Right lobe of liver (tissue), 6 donors: Measurements from ENCODE around the gene RIMS3. TPM values are rescaled to one million over a fixed set of nuclear protein-coding genes. Genes with fewer than 3 reads are reported as not detected.

Experiments used
- ATAC-seq, 4 donors: fragments of 200-7000 bp; cut with Tn5 transposase; one replicate each; pipeline ENCODE4 v1.9.1; 2020; ENCODE audit warnings: mild to moderate bottlenecking in 4 of 4, moderate library complexity in 4 of 4
- DNase-seq, 3 donors: peaks; one replicate each; pipeline ENCODE4 v3.0.0-alpha.2; 2020
- H3K27ac ChIP-seq, 3 donors: fragments of 200-600 bp; one replicate each; pipeline ENCODE4 v1.8.0; 2022
- H3K27me3 ChIP-seq, 2 donors: fragments of 200-600 bp; one replicate each; pipeline ENCODE4 v1.8.0; 2022
- H3K36me3 ChIP-seq, 4 donors: fragments of 200-600 bp; sonication (generic) in 1 of 4; one replicate each; pipeline versions ENCODE4 v1.5.1 to v1.8.0; 2017 to 2022; ENCODE audit warnings: control low read depth in 1 of 4
- H3K4me1 ChIP-seq, 4 donors: fragments of 200-600 bp; sonication (generic) in 1 of 4; one replicate each; pipeline versions ENCODE4 v1.5.1 to v1.8.0; 2017 to 2022; ENCODE audit warnings: control low read depth in 1 of 4
- H3K4me3 ChIP-seq, 3 donors: fragments of 200-600 bp; one replicate each; pipeline ENCODE4 v1.8.0; 2022
- H3K9me3 ChIP-seq, 4 donors: fragments of 200-600 bp; sonication (generic) in 1 of 4; one replicate each; pipeline versions ENCODE4 v1.5.1 to v1.8.0; 2017 to 2022; ENCODE audit warnings: control low read depth in 1 of 4
- CTCF ChIP-seq, 4 donors: fragments of 200-600 bp in 3 of 4; fragments of 450-650 bp in 1 of 4; IDR thresholded peaks; one replicate each; pipeline versions ENCODE4 v1.5.1 to v1.8.0; 2016 to 2022; ENCODE audit warnings: antibody characterized with exemption in 4 of 4, mild to moderate bottlenecking in 2 of 4
- POLR2A ChIP-seq: fragments of 450-650 bp; IDR thresholded peaks from one replicate; pipeline ENCODE4 v1.6.1; 2017; ENCODE audit warnings: antibody characterized with exemption, mild to moderate bottlenecking
- WGBS: methylation state at CpG from one replicate; pipeline ENCODE4 v1.1.6; 2018; ENCODE audit warnings: low coverage, low lambda C conversion rate; ENCODE audit not compliant: insufficient coverage; ENCODE audit errors: missing lambda C conversion rate; 5-methylcytosine and 5-hydroxymethylcytosine counted together
- intact Hi-C, 2 donors: fragments of 100-400 bp; cut with DNase I; formaldehyde crosslinking; loops; one replicate each; pipeline versions ENCODE4 v1.11.2 to v1.14.1; 2022
- total RNA-seq, 6 experiments: library from RNA; depleted of rRNA in 2 of 6; stranded (reverse); fragments of >200 nt in 2 of 6; fragmentation: NEBNext Ultra II Directional in 3 of 6; extraction: Animal tissue kit (Norgen Biotek cat#: 25700) in 3 of 6; gene quantifications; one replicate each; pipeline versions ENCODE4 v1.1.0 to v1.2.4, GENCODE V29; 2016 to 2023
- donor health status: DM: no; HTN: yes; CAD: no.
- donor health status: DM: no; HTN: no; CAD: no.
- donor health status: DM: no; HTN: no; CAD: no.
- donor health status: DM: no; HTN: yes; CAD: no.
- donor health status: DM: no; HTN: yes; CAD: no.

Gene RIMS3
- total RNA-seq, 6 experiments from 2014 or later, result 0.35 to 1.4 (median 0.45) TPM

GRCh38 chr1:40664167-40664537 lies 1.3 kb downstream of the RIMS3 start:
- no peak overlapping the region for H3K27ac ChIP-seq
- intact Hi-C loops, result no loop called here
- DNase-seq (no peak), ATAC-seq (no peak)
- no peaks in the 10 kb centered on the region for H3K9me3 ChIP-seq
- H3K4me1 ChIP-seq, result peaks cover 0 to 11% (median 0%) of the 10 kb centered on the region in 4 donors
- no peak for TF ChIP-seq POLR2A
- no peak for TF ChIP-seq CTCF (IDR thresholded peaks at IDR 0.05)
- no CpG with 5 or more reads among the region's 1 CpG for WGBS
- no peaks in the 10 kb centered on the region for H3K36me3 ChIP-seq
- no peak overlapping the region for H3K4me3 ChIP-seq
- no peaks in the 10 kb centered on the region for H3K27me3 ChIP-seq

- H3K27ac ChIP-seq, result no peak overlapping the region
- no peaks in the 10 kb centered on the region for H3K27me3 ChIP-seq
- intact Hi-C loops, result no loop called here
- H3K4me3 ChIP-seq, result no peak overlapping the region
- H3K4me1 ChIP-seq, result peaks cover 0 to 8% (median 0%) of the 10 kb centered on the region in 4 donors
- WGBS, result 100% methylated on average over 1 of the region's 8 CpGs
- H3K36me3 ChIP-seq, result no peaks in the 10 kb centered on the region
- no peak for TF ChIP-seq CTCF (IDR thresholded peaks at IDR 0.05)
- no peak for TF ChIP-seq POLR2A
- no peak for DNase-seq
- no peaks in the 10 kb centered on the region for H3K9me3 ChIP-seq
- ATAC-seq, result no peak
Measured at GRCh38 chr1:40663324-40664166, 1.9 kb downstream of the RIMS3 start.

- Histone ChIP-seq H3K4me1 (peaks cover 0 to 7% (median 0%) of the 10 kb centered on the region in 4 donors), H3K27ac (no peak overlapping the region), H3K36me3 (no peaks in the 10 kb centered on the region), H3K9me3 (no peaks in the 10 kb centered on the region), H3K4me3 (no peak overlapping the region), H3K27me3 (no peaks in the 10 kb centered on the region)
- 29% methylated on average over 1 of the region's 4 CpGs for WGBS
- intact Hi-C loops, result no loop called here
- DNase-seq (no peak), ATAC-seq (no peak)
- TF ChIP-seq CTCF (IDR thresholded peaks at IDR 0.05) (no peak), POLR2A (no peak)
Measured at GRCh38 chr1:40662864-40663263, 2.6 kb downstream of the RIMS3 start.

GRCh38 chr1:40662151-40662550 lies 3.3 kb downstream of the RIMS3 start:
- no peak for DNase-seq
- TF ChIP-seq CTCF (IDR thresholded peaks at IDR 0.05), result no peak
- no peak for TF ChIP-seq POLR2A
- H3K27ac ChIP-seq, result no peak overlapping the region
- H3K4me1 ChIP-seq, result peaks cover 0 to 7% (median 0%) of the 10 kb centered on the region in 4 donors
- ATAC-seq, result no peak
- H3K36me3 ChIP-seq, result no peaks in the 10 kb centered on the region
- no peak overlapping the region for H3K4me3 ChIP-seq
- 88% methylated on average over 6 of the region's 6 CpGs for WGBS
- H3K27me3 ChIP-seq, result no peaks in the 10 kb centered on the region
- H3K9me3 ChIP-seq, result no peaks in the 10 kb centered on the region
- intact Hi-C loops, result no loop called here
